GM23248 (cell line): ENCODE results near the gene CSTF1. TPM values are rescaled to one million over a fixed set of nuclear protein-coding genes. Genes with fewer than 3 reads are reported as not detected.
A peak's percentile ranks its signal among the peaks of the same experiment; 100 is the strongest.

Experiments used
- DNase-seq: peaks from one replicate; pipeline ENCODE4 v3.0.0-alpha.2; 2015
- H2AFZ ChIP-seq: fragments of 200-600 bp; sonication (generic); 2 replicates; pipeline ENCODE4 v1.6.1; 2016; ENCODE audit warnings: antibody characterized with exemption
- H3F3A ChIP-seq: fragments of 200-600 bp; sonication (generic); 2 replicates; pipeline ENCODE4 v1.6.1; 2016; ENCODE audit warnings: mild to moderate bottlenecking, antibody characterized with exemption, mixed run types; ENCODE audit not compliant: insufficient read depth
- H3K27ac ChIP-seq: fragments of 200-600 bp; sonication (generic); 2 replicates; pipeline ENCODE4 v1.5.1; 2016; ENCODE audit warnings: mild to moderate bottlenecking
- H3K27me3 ChIP-seq: fragments of 200-600 bp; sonication (generic); replicated peaks from 2 replicates; pipeline ENCODE4 v1.6.1; 2016; ENCODE audit warnings: mild to moderate bottlenecking; ENCODE audit not compliant: insufficient read depth
- H3K36me3 ChIP-seq: fragments of 200-600 bp; sonication (generic); 2 replicates; pipeline ENCODE4 v1.6.1; 2016; ENCODE audit warnings: low read depth, mild to moderate bottlenecking
- H3K4me1 ChIP-seq: fragments of 200-600 bp; sonication (generic); 2 replicates; pipeline ENCODE4 v1.6.1; 2016; ENCODE audit warnings: mild to moderate bottlenecking; ENCODE audit not compliant: insufficient read depth
- H3K4me2 ChIP-seq: fragments of 200-600 bp; sonication (generic); one replicate; pipeline ENCODE4 v1.6.1; 2016; ENCODE audit warnings: mild to moderate bottlenecking; ENCODE audit not compliant: unreplicated experiment
- H3K4me3 ChIP-seq: fragments of 200-600 bp; sonication (generic); 2 replicates; pipeline ENCODE4 v1.5.1; 2016; ENCODE audit warnings: mild to moderate bottlenecking
- H3K79me2 ChIP-seq: fragments of 200-600 bp; sonication (generic); 2 replicates; pipeline ENCODE4 v1.6.1; 2016; ENCODE audit warnings: mild to moderate bottlenecking; ENCODE audit not compliant: insufficient read depth
- H3K9ac ChIP-seq: fragments of 200-600 bp; sonication (generic); 2 replicates; pipeline ENCODE4 v1.6.1; 2016; ENCODE audit warnings: mild to moderate bottlenecking
- H3K9me2 ChIP-seq: fragments of 200-600 bp; sonication (generic); 2 replicates; pipeline ENCODE4 v1.6.1; 2016; ENCODE audit warnings: mixed run types, mild to moderate bottlenecking, moderate library complexity; ENCODE audit not compliant: insufficient read depth
- H3K9me3 ChIP-seq: fragments of 200-600 bp; sonication (generic); one replicate; pipeline ENCODE4 v1.6.1; 2017; ENCODE audit warnings: low read depth
- H4K20me1 ChIP-seq: fragments of 200-600 bp; sonication (generic); 2 replicates; pipeline ENCODE4 v1.6.0; 2016; ENCODE audit not compliant: insufficient read depth
- EZH2 ChIP-seq: fragments of 200-600 bp; sonication (generic); IDR thresholded peaks from 2 replicates; pipeline ENCODE4 v1.6.1; 2018; ENCODE audit warnings: antibody characterized with exemption, mild to moderate bottlenecking; ENCODE audit not compliant: insufficient read depth, poor library complexity, severe bottlenecking
- EZH2phosphoT487 ChIP-seq: fragments of 200-600 bp; sonication (generic); IDR thresholded peaks from 2 replicates; pipeline ENCODE4 v1.6.1; 2018; ENCODE audit warnings: antibody characterized with exemption, moderate library complexity, mild to moderate bottlenecking, low read depth; ENCODE audit not compliant: insufficient read depth
- WGBS, 2 experiments: methylation state at CpG; one replicate each; pipeline ENCODE4 v1.1.6; 2015 to 2017; ENCODE audit warnings: low lambda C conversion rate in 2 of 2, low coverage in 1 of 2; ENCODE audit errors: missing lambda C conversion rate in 2 of 2; 5-methylcytosine and 5-hydroxymethylcytosine counted together
- in situ Hi-C: fragments of 300-500 bp; cut with MboI; formaldehyde crosslinking; loops from 2 replicates; pipeline ENCODE4 v1.15.0; 2020
- polyA plus RNA-seq: library from polyadenylated mRNA; unstranded; fragments of >200 nt; fragmentation: Nextera tagmentation; extraction: Ambion mirVana; gene quantifications from 2 replicates; pipeline ENCODE4 v1.2.1, GENCODE V29; 2016
- total RNA-seq: library from RNA; depleted of rRNA; stranded (reverse); fragments of >200 nt; shearing (Covaris generic); gene quantifications from 2 replicates; pipeline ENCODE4 v1.2.3, GENCODE V29; 2014

CSTF1 gene
- total and polyA plus RNA-seq, 2 experiments from 2014 or later, result 41.7 to 69.3 TPM

GRCh38 chr20:56422076-56422823, 29.8 kb downstream of the CSTF1 start:
- Histone ChIP-seq H3K9ac (peak overlapping the region; percentile 37; the same call in 1 of the 2 replicates), H4K20me1 (no peaks in the 10 kb centered on the region), H3K9me2 (no peaks in the 10 kb centered on the region), H3K79me2 (peaks cover 50% of the 10 kb centered on the region), H3K27me3 (no peaks in the 10 kb centered on the region), H3K4me2 (no peak overlapping the region), H3F3A (peaks cover 59% of the 10 kb centered on the region), H3K36me3 (no peaks in the 10 kb centered on the region), H3K27ac (peak overlapping the region; percentile 77), H2AFZ (0 out of 2 replicates have a peak overlapping the region, but pooled peaks have one; percentile 13), H3K4me1 (peaks cover 60% of the 10 kb centered on the region), H3K4me3 (no peak overlapping the region), H3K9me3 (no peaks in the 10 kb centered on the region)
- DNase-seq, result peak; percentile 86
- in situ Hi-C loops, result no loop called here
- TF ChIP-seq EZH2phosphoT487, result no peak
- WGBS, 2 experiments, result 51 to 52% methylated on average over 9 of the region's 9 CpGs

DNA sequence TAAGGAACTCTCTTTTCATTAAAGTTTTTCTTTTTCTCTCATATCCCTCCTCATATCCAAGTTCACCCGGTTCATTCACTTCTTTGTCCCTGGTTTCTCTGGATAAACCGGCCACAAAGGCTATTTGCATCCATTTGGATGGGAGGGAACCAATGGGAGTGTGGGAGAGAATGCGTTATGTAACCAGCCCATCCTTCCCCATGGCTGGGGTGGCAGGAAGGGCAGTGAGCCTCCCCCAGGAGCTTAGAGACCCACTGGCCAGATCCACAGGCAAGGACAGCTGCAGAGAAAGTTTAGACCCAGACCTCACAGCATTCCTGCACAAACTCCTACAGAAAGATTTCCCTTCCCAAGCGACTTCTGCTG, 30.4 kb downstream of the CSTF1 start:
- H3K27me3 ChIP-seq, result no peaks in the 10 kb centered on the region
- 0 out of 2 replicates have a peak overlapping the region, but pooled peaks have one; percentile 13 for H2AFZ ChIP-seq
- peaks cover 50% of the 10 kb centered on the region for H3K79me2 ChIP-seq
- H3K9me3 ChIP-seq, result no peaks in the 10 kb centered on the region
- peak; percentile 24 for DNase-seq
- TF ChIP-seq EZH2 (no peak), EZH2phosphoT487 (no peak)
- peaks cover 59% of the 10 kb centered on the region for H3F3A ChIP-seq
- in situ Hi-C loops, result no loop called here
- peak overlapping the region; percentile 37 for H3K4me2 ChIP-seq
- H3K4me3 ChIP-seq, result no peak overlapping the region
- peaks cover 60% of the 10 kb centered on the region for H3K4me1 ChIP-seq
- 63 to 70% methylated on average over 4 of the region's 4 CpGs for WGBS, 2 experiments
- peak overlapping the region; percentile 37; the same call in 1 of the 2 replicates for H3K9ac ChIP-seq
- H3K9me2 ChIP-seq, result no peaks in the 10 kb centered on the region
- peak overlapping the region; percentile 77 for H3K27ac ChIP-seq
- no peaks in the 10 kb centered on the region for H4K20me1 ChIP-seq
- H3K36me3 ChIP-seq, result no peaks in the 10 kb centered on the region

DNA sequence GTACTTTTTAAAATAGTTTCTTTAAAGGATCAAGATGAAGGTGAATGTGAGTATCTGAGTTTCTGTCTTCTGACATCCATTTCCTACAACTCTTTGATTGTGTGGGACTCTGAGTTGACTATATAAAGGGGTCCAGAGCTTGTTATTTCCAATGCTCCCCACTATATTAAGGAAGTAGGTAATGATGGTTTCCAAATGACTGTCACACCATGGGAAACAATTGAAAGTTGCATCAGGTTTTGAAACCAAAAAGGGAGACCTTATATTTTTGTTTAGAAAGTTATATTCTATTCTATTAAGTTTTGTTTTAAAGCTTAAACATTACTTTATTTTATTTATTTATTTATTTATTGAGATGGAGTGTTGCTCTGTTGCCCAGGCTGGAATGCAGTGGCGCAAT, 30.8 kb downstream of the CSTF1 start:
- in situ Hi-C loops, result no loop called here
- no peaks in the 10 kb centered on the region for H3K9me2 ChIP-seq
- H3K4me1 ChIP-seq, result peaks cover 60% of the 10 kb centered on the region
- no peaks in the 10 kb centered on the region for H3K9me3 ChIP-seq
- peaks cover 54% of the 10 kb centered on the region for H3K79me2 ChIP-seq
- no peak for DNase-seq
- no peaks in the 10 kb centered on the region for H3K27me3 ChIP-seq
- H3F3A ChIP-seq, result peaks cover 59% of the 10 kb centered on the region
- H2AFZ ChIP-seq, result 0 out of 2 replicates have a peak overlapping the region, but pooled peaks have one; percentile 13
- H3K36me3 ChIP-seq, result no peaks in the 10 kb centered on the region
- no peak overlapping the region for H3K4me3 ChIP-seq
- 81 to 82% methylated on average over 1 of the region's 1 CpG for WGBS, 2 experiments
- TF ChIP-seq EZH2phosphoT487 (no peak), EZH2 (no peak)
- peak overlapping the region; percentile 37 for H3K4me2 ChIP-seq
- H3K27ac ChIP-seq, result peak overlapping the region; percentile 77
- peak overlapping the region; percentile 37; the same call in 1 of the 2 replicates for H3K9ac ChIP-seq
- no peaks in the 10 kb centered on the region for H4K20me1 ChIP-seq

GRCh38 chr20:56423886-56424285, 31.4 kb downstream of the CSTF1 start:
- Histone ChIP-seq H3K4me1 (peaks cover 59% of the 10 kb centered on the region), H3K9ac (0 out of 2 replicates have a peak overlapping the region, but pooled peaks have one; percentile 13), H3K4me3 (0 out of 2 replicates have a peak overlapping the region, but pooled peaks have one; percentile 0), H3K27ac (peak overlapping the region; percentile 77), H3K9me2 (no peaks in the 10 kb centered on the region), H3K79me2 (peaks cover 59% of the 10 kb centered on the region), H3K36me3 (no peaks in the 10 kb centered on the region), H3K4me2 (peak overlapping the region; percentile 37), H3F3A (peaks cover 59% of the 10 kb centered on the region), H3K9me3 (no peaks in the 10 kb centered on the region), H4K20me1 (no peaks in the 10 kb centered on the region), H3K27me3 (no peaks in the 10 kb centered on the region), H2AFZ (0 out of 2 replicates have a peak overlapping the region, but pooled peaks have one; percentile 6)
- no peak for DNase-seq
- in situ Hi-C loops, result no loop called here
- 0 to 8% methylated on average over 1 of the region's 1 CpG for WGBS, 2 experiments
- TF ChIP-seq EZH2, result no peak
- no peak for TF ChIP-seq EZH2phosphoT487
